GM19455 (cell line): ENCODE data around the gene RPL37A.
A peak's percentile ranks its signal among the peaks of the same experiment; 100 is the strongest.

Source experiments
- ATAC-seq: cut with Tn5 transposase; IDR thresholded peaks from one replicate; pipeline ENCODE4 v1.9.1; 2021; ENCODE audit not compliant: unreplicated experiment

The RPL37A gene

GRCh38 chr2:216486708-216487107 is 11.9 kb upstream of the RPL37A start:
- ATAC-seq: no peak

- ATAC-seq: no peak
Measured at GRCh38 chr2:216490061-216490460, 8.6 kb upstream of the RPL37A start.

- peak; percentile 89 for ATAC-seq
Measured at GRCh38 chr2:216491793-216492596, 6.6 kb upstream of the RPL37A start.

GRCh38 chr2:216492597-216493333 is 5.9 kb upstream of the RPL37A start:
- ATAC-seq: peak; percentile 3

GRCh38 chr2:216493334-216493685 is 5.3 kb upstream of the RPL37A start:
- ATAC-seq: no peak

GRCh38 chr2:216495656-216496055 is 3.0 kb upstream of the RPL37A start:
- no peak for ATAC-seq

- ATAC-seq: no peak
Measured at GRCh38 chr2:216497382-216498069, 1.1 kb upstream of the RPL37A start.

- ATAC-seq: peak; percentile 2
Measured at GRCh38 chr2:216498070-216498378, 620 bp upstream of the RPL37A start.

- no peak for ATAC-seq
Measured at GRCh38 chr2:216499641-216500218, 1.1 kb downstream of the RPL37A start.

GRCh38 chr2:216500572-216500971 is 1.9 kb downstream of the RPL37A start:
- ATAC-seq: no peak

GRCh38 chr2:216501854-216502253 is 3.2 kb downstream of the RPL37A start:
- no peak for ATAC-seq

GRCh38 chr2:216502381-216503158 is 3.9 kb downstream of the RPL37A start:
- no peak for ATAC-seq

- ATAC-seq: no peak
Measured at GRCh38 chr2:216503159-216503629, 4.5 kb downstream of the RPL37A start.

- no peak for ATAC-seq
Measured at GRCh38 chr2:216503697-216504375, 5.2 kb downstream of the RPL37A start.

GRCh38 chr2:216504376-216504762 is 5.7 kb downstream of the RPL37A start:
- no peak for ATAC-seq

- ATAC-seq: no peak
Measured at GRCh38 chr2:216505133-216506106, 6.8 kb downstream of the RPL37A start.

GRCh38 chr2:216507220-216508160 is 8.8 kb downstream of the RPL37A start:
- no peak for ATAC-seq

GRCh38 chr2:216508229-216508628 is 9.6 kb downstream of the RPL37A start:
- no peak for ATAC-seq
